Activated effector memory CD4-positive, alpha-beta T cell treated with Interleukin-2 at 50 U/mL for 16 hours (primary cell): ENCODE results near the gene RSPH9.

Source experiments
- DNase-seq: peaks from one replicate; pipeline ENCODE4 v3.0.0-alpha.2; 2020

RSPH9 gene

GRCh38 chr6:43669050-43669921 lies 24.4 kb downstream of the RSPH9 start:
- no peak for DNase-seq

GRCh38 chr6:43669922-43670622 lies 25.2 kb downstream of the RSPH9 start:
- DNase-seq = no peak

- DNase-seq = no peak
Observed at GRCh38 chr6:43670623-43670986, 25.8 kb downstream of the RSPH9 start.

GRCh38 chr6:43671011-43671800 lies 26.4 kb downstream of the RSPH9 start:
- DNase-seq = no peak

GRCh38 chr6:43671801-43672690 lies 27.2 kb downstream of the RSPH9 start:
- no peak for DNase-seq

GRCh38 chr6:43673444-43674084 lies 28.7 kb downstream of the RSPH9 start:
- DNase-seq = no peak

GRCh38 chr6:43674291-43674690 lies 29.5 kb downstream of the RSPH9 start:
- DNase-seq = no peak

- DNase-seq = no peak
Observed at GRCh38 chr6:43674921-43675320, 30.1 kb downstream of the RSPH9 start.

- DNase-seq = no peak
Observed at GRCh38 chr6:43676962-43677606, 32.2 kb downstream of the RSPH9 start.

GRCh38 chr6:43677759-43678158 lies 32.9 kb downstream of the RSPH9 start:
- DNase-seq = no peak

GRCh38 chr6:43678341-43678740 lies 33.5 kb downstream of the RSPH9 start:
- no peak for DNase-seq

- no peak for DNase-seq
Observed at GRCh38 chr6:43679057-43679456, 34.2 kb downstream of the RSPH9 start.

GRCh38 chr6:43680308-43681200 lies 35.7 kb downstream of the RSPH9 start:
- DNase-seq = no peak

GRCh38 chr6:43681303-43681702 lies 36.5 kb downstream of the RSPH9 start:
- DNase-seq = no peak

- DNase-seq = no peak
Observed at GRCh38 chr6:43682724-43683429, 38.0 kb downstream of the RSPH9 start.

GRCh38 chr6:43683708-43684455 lies 39.0 kb downstream of the RSPH9 start:
- DNase-seq = no peak

GRCh38 chr6:43687079-43687436 lies 42.2 kb downstream of the RSPH9 start:
- DNase-seq = no peak

GRCh38 chr6:43687437-43688347 lies 42.9 kb downstream of the RSPH9 start, which contains the start of gene MRPS18A:
Gene MRPS18A, minus strand, starts transcription at chr6:43687791. Its CDS starts 12 bp downstream, at chr6:43687779.
- peak; percentile 72 for DNase-seq
